Measurements from ENCODE around the gene HVCN1.
A peak's percentile ranks its signal among the peaks of the same experiment; 100 is the strongest.
"Not testable (repeated sequence)": the region's sequence is repeated elsewhere in the genome, so short reads cannot be mapped to it uniquely, and the experiment has no call there.

The HVCN1 gene

GRCh38 chr12:110661337-110661972 is 27.5 kb downstream of the HVCN1 start:
- peak; percentile 21 for DNase-seq

- DNase-seq: no peak
These were observed 30.0 kb downstream of the HVCN1 start for GRCh38 chr12:110658878-110659277.

GRCh38 chr12:110658242-110658641 is 30.7 kb downstream of the HVCN1 start:
- DNase-seq: no peak

GRCh38 chr12:110657747-110658146 is 31.2 kb downstream of the HVCN1 start:
- DNase-seq: no peak

GRCh38 chr12:110656071-110656655 is 32.8 kb downstream of the HVCN1 start:
- no peak for DNase-seq

GRCh38 chr12:110654238-110654637 is 34.7 kb downstream of the HVCN1 start:
- not testable (repeated sequence) for DNase-seq

GRCh38 chr12:110649341-110649847 is 39.5 kb downstream of the HVCN1 start:
- DNase-seq: no peak

GRCh38 chr12:110647631-110648040 is 41.3 kb downstream of the HVCN1 start:
- DNase-seq: no peak

GRCh38 chr12:110641521-110641920 is 47.4 kb downstream of the HVCN1 start:
- DNase-seq: no peak

GRCh38 chr12:110640275-110641025 is 48.5 kb downstream of the HVCN1 start:
- no peak for DNase-seq

GRCh38 chr12:110639336-110640141 is 49.4 kb downstream of the HVCN1 start:
- DNase-seq: no peak

GRCh38 chr12:110638796-110639195 is 50.1 kb downstream of the HVCN1 start:
- no peak for DNase-seq

GRCh38 chr12:110637869-110638441 is 51.0 kb downstream of the HVCN1 start:
- DNase-seq: no peak

- no peak for DNase-seq
These were observed 52.4 kb downstream of the HVCN1 start for GRCh38 chr12:110636516-110636915.

GRCh38 chr12:110635055-110635454 is 53.9 kb downstream of the HVCN1 start:
- DNase-seq: no peak

GRCh38 chr12:110627500-110628195 is 61.3 kb downstream of the HVCN1 start:
- DNase-seq: no peak

GRCh38 chr12:110622582-110622981 is 66.3 kb downstream of the HVCN1 start:
- no peak for DNase-seq

GRCh38 chr12:110619534-110619953 is 69.4 kb downstream of the HVCN1 start:
- DNase-seq: no peak

GRCh38 chr12:110616471-110617115 is 72.3 kb downstream of the HVCN1 start:
- DNase-seq: no peak

GRCh38 chr12:110615171-110615570 is 73.7 kb downstream of the HVCN1 start:
- no peak for DNase-seq

Measured in hematopoietic multipotent progenitor cell treated with erythropoietin and hydrocortisone succinate and interleukin-3 and kit ligand, for 8 days (in vitro differentiated cells).